Central memory CD4-positive, alpha-beta T cell (primary cell): Measurements from ENCODE around the gene AUP1.

Source experiments
- DNase-seq: peaks from one replicate; pipeline ENCODE4 v3.0.0; 2022

AUP1 gene

GRCh38 chr2:74511104-74511989 is 18.2 kb downstream of the AUP1 start:
- DNase-seq, result no peak

GRCh38 chr2:74510272-74510671 is 19.2 kb downstream of the AUP1 start:
- DNase-seq, result no peak

GRCh38 chr2:74507926-74508520 is 21.5 kb downstream of the AUP1 start:
- no peak for DNase-seq

- peak; percentile 97 for DNase-seq
Observed at GRCh38 chr2:74507145-74507925, 22.2 kb downstream of the AUP1 start, which contains the start of gene PCGF1. Gene PCGF1 (minus strand): TSS chr2:74507695. CDS start chr2:74507668, 27 bp downstream.

GRCh38 chr2:74505448-74506246 is 23.9 kb downstream of the AUP1 start:
- no peak for DNase-seq

- DNase-seq, result no peak
Observed at GRCh38 chr2:74504591-74504990, 24.9 kb downstream of the AUP1 start.

- no peak for DNase-seq
Observed at GRCh38 chr2:74503506-74504475, 25.7 kb downstream of the AUP1 start.

- no peak for DNase-seq
Observed at GRCh38 chr2:74502720-74503505, 26.6 kb downstream of the AUP1 start.

GRCh38 chr2:74502147-74502719 is 27.3 kb downstream of the AUP1 start:
- no peak for DNase-seq

- DNase-seq, result no peak
Observed at GRCh38 chr2:74501335-74502071, 28.0 kb downstream of the AUP1 start.

GRCh38 chr2:74500578-74500946 is 28.9 kb downstream of the AUP1 start:
- no peak for DNase-seq

GRCh38 chr2:74499940-74500577 is 29.4 kb downstream of the AUP1 start:
- DNase-seq, result no peak

GRCh38 chr2:74499267-74499939 is 30.1 kb downstream of the AUP1 start, which contains the start of gene LBX2:
Gene LBX2 (minus strand): TSS chr2:74499603. CDS start chr2:74499537, 66 bp downstream.
- no peak for DNase-seq

- DNase-seq, result no peak
Observed at GRCh38 chr2:74498500-74499266, 30.8 kb downstream of the AUP1 start.

GRCh38 chr2:74497777-74498499 is 31.6 kb downstream of the AUP1 start:
- no peak for DNase-seq

- DNase-seq, result no peak
Observed at GRCh38 chr2:74496997-74497776, 32.3 kb downstream of the AUP1 start.
